UCSD-AML1 (cell line): ENCODE data around the gene GALNTL6.

ENCODE experiments used
- DNase-seq: peaks from one replicate; lab custom pipeline; 2025; ENCODE audit not compliant: unreplicated experiment; lab: John Stamatoyannopoulos, UW

The GALNTL6 gene

GRCh38 chr4:172104539-172104938, 291.3 kb downstream of the GALNTL6 start:
- no peak for DNase-seq

GRCh38 chr4:172105918-172106317, 292.7 kb downstream of the GALNTL6 start:
- DNase-seq = no peak

GRCh38 chr4:172109466-172109865, 296.3 kb downstream of the GALNTL6 start:
- no peak for DNase-seq

- DNase-seq = no peak
Observed at GRCh38 chr4:172124656-172125308, 311.6 kb downstream of the GALNTL6 start.

- DNase-seq = no peak
Observed at GRCh38 chr4:172125443-172125842, 312.2 kb downstream of the GALNTL6 start.

- no peak for DNase-seq
Observed at GRCh38 chr4:172127168-172127567, 314.0 kb downstream of the GALNTL6 start.

- no peak for DNase-seq
Observed at GRCh38 chr4:172129593-172129992, 316.4 kb downstream of the GALNTL6 start.

GRCh38 chr4:172134521-172134920, 321.3 kb downstream of the GALNTL6 start:
- no peak for DNase-seq

- no peak for DNase-seq
Observed at GRCh38 chr4:172141025-172141424, 327.8 kb downstream of the GALNTL6 start.

GRCh38 chr4:172142281-172142741, 329.1 kb downstream of the GALNTL6 start:
- no peak for DNase-seq

- DNase-seq = no peak
Observed at GRCh38 chr4:172143605-172144314, 330.6 kb downstream of the GALNTL6 start.

GRCh38 chr4:172147687-172148086, 334.5 kb downstream of the GALNTL6 start:
- DNase-seq = no peak

GRCh38 chr4:172149329-172149728, 336.1 kb downstream of the GALNTL6 start:
- DNase-seq = no peak

- no peak for DNase-seq
Observed at GRCh38 chr4:172152284-172152683, 339.1 kb downstream of the GALNTL6 start.

GRCh38 chr4:172153719-172154118, 340.5 kb downstream of the GALNTL6 start:
- no peak for DNase-seq

GRCh38 chr4:172155838-172156345, 342.7 kb downstream of the GALNTL6 start:
- DNase-seq = no peak

- no peak for DNase-seq
Observed at GRCh38 chr4:172157946-172158345, 344.7 kb downstream of the GALNTL6 start.

- DNase-seq = no peak
Observed at GRCh38 chr4:172163215-172163614, 350.0 kb downstream of the GALNTL6 start.

GRCh38 chr4:172168888-172169287, 355.7 kb downstream of the GALNTL6 start:
- DNase-seq = no peak

- no peak for DNase-seq
Observed at GRCh38 chr4:172169871-172170270, 356.7 kb downstream of the GALNTL6 start.

- no peak for DNase-seq
Observed at GRCh38 chr4:172173206-172173605, 360.0 kb downstream of the GALNTL6 start.

- DNase-seq = no peak
Observed at GRCh38 chr4:172177382-172177781, 364.2 kb downstream of the GALNTL6 start.
